AG09309 (cell line): ENCODE measurements around the gene SYT9.
A peak's percentile ranks its signal among the peaks of the same experiment; 100 is the strongest.

Experiments used
- DNase-seq: peaks from one replicate; pipeline ENCODE4 v3.0.0-alpha.2; 2010; ENCODE audit warnings: low read depth
- H3K4me3 ChIP-seq: 2 replicates; pipeline ENCODE4 v1.5.1; 2011; ENCODE audit warnings: mild to moderate bottlenecking, low read depth, low read length, moderate library complexity; ENCODE audit not compliant: control insufficient read depth
- CTCF ChIP-seq: IDR thresholded peaks from 2 replicates; pipeline ENCODE4 v1.5.1; 2011; ENCODE audit warnings: mild to moderate bottlenecking, low read depth, low read length, inconsistent platforms; ENCODE audit not compliant: insufficient read depth, control insufficient read depth; ENCODE audit errors: missing control alignments

Gene SYT9

GRCh38 chr11:7251836-7252682 lies at the start of gene SYT9:
Gene SYT9, plus strand, starts transcription at chr11:7251904. Its CDS starts 283 bp downstream, at chr11:7252187.
- peak within 1 kb of the TSS; percentile 32 for H3K4me3 ChIP-seq
- no peak for DNase-seq
- no peak for TF ChIP-seq CTCF

GRCh38 chr11:7202412-7202811 lies 49.3 kb upstream of the SYT9 start:
- DNase-seq = no peak

GRCh38 chr11:7204778-7205177 lies 46.9 kb upstream of the SYT9 start:
- no peak for DNase-seq
- no peak for TF ChIP-seq CTCF
- no peak overlapping the region for H3K4me3 ChIP-seq

More at GRCh38 chr11:7202412-7202811, 49.3 kb upstream of the SYT9 start:
- H3K4me3 ChIP-seq = no peak overlapping the region
- no peak for TF ChIP-seq CTCF

GRCh38 chr11:7208391-7208790 lies 43.3 kb upstream of the SYT9 start:
- TF ChIP-seq CTCF = no peak
- H3K4me3 ChIP-seq = no peak overlapping the region
- DNase-seq = no peak

- no peak for TF ChIP-seq CTCF
- H3K4me3 ChIP-seq = no peak overlapping the region
- DNase-seq = no peak
Observed at GRCh38 chr11:7219491-7219890, 32.2 kb upstream of the SYT9 start.

GRCh38 chr11:7220636-7221035 lies 31.1 kb upstream of the SYT9 start:
- TF ChIP-seq CTCF = no peak
- DNase-seq = no peak
- H3K4me3 ChIP-seq = no peak overlapping the region
